Uterus (tissue), 2 donors: ENCODE results near the gene TUBA4A.

Source experiments
- CTCF ChIP-seq, 4 experiments: fragments of 200-600 bp in 2 of 4; fragments of 450-650 bp in 2 of 4; sonication (generic) in 2 of 4; IDR thresholded peaks; one replicate each; pipeline ENCODE4 v1.5.1; 2016 to 2019; ENCODE audit warnings: antibody characterized with exemption in 4 of 4, mild to moderate bottlenecking in 2 of 4, moderate library complexity in 1 of 4
- POLR2A ChIP-seq, 2 donors: fragments of 450-650 bp; IDR thresholded peaks; one replicate each; pipeline ENCODE4 v1.6.1; 2016; ENCODE audit warnings: antibody characterized with exemption in 2 of 2, mild to moderate bottlenecking in 1 of 2, moderate library complexity in 1 of 2

GRCh38 chr2:219289537-219290361, 36.0 kb upstream of the TUBA4A start:
- peak in 1 of 4 experiments; percentile 10 for TF ChIP-seq CTCF (IDR thresholded peaks at IDR 0.05)
- peak; percentile 12 to 24 for TF ChIP-seq POLR2A (IDR thresholded peaks at IDR 0.05)
